HepG2 (cell line): ENCODE data around the gene AMOTL1. TPM values are rescaled to one million over a fixed set of nuclear protein-coding genes. Genes with fewer than 3 reads are reported as not detected.

Source experiments
- CC2D1A ChIP-seq: sonication (generic); formaldehyde crosslinking; IDR thresholded peaks from 2 replicates; pipeline ENCODE4 v1.8.1; 2023; ENCODE audit warnings: mild to moderate bottlenecking, missing genetic modification reagents
- DMTF1 ChIP-seq: sonication (generic); formaldehyde crosslinking; IDR thresholded peaks from 2 replicates; pipeline ENCODE4 v1.4.0; 2020; ENCODE audit warnings: mild to moderate bottlenecking, missing genetic modification reagents
- HDAC2 ChIP-seq: sonication (generic); formaldehyde crosslinking; IDR thresholded peaks from 2 replicates; pipeline ENCODE4 v1.4.0; 2020; ENCODE audit warnings: missing genetic modification reagents
- HOXA9 ChIP-seq: sonication (generic); formaldehyde crosslinking; IDR thresholded peaks from 2 replicates; pipeline ENCODE4 v1.8.1; 2022; ENCODE audit warnings: missing genetic modification reagents, mild to moderate bottlenecking, moderate library complexity, borderline replicate concordance
- TARDBP ChIP-seq: sonication (generic); formaldehyde crosslinking; IDR thresholded peaks from 2 replicates; pipeline ENCODE4 v1.8.0; 2022; ENCODE audit warnings: mild to moderate bottlenecking, missing genetic modification reagents
- TEAD3 ChIP-seq: optimal IDR thresholded peaks from 2 replicates; pipeline ENCODE3; 2016; ENCODE audit warnings: borderline replicate concordance
- YEATS4 ChIP-seq: sonication (generic); formaldehyde crosslinking; IDR thresholded peaks from 2 replicates; pipeline ENCODE4 v1.4.0; 2020; ENCODE audit warnings: missing genetic modification reagents, borderline replicate concordance
- ZNF281 ChIP-seq: sonication (generic); formaldehyde crosslinking; IDR thresholded peaks from 2 replicates; pipeline ENCODE4 v1.4.0; 2020; ENCODE audit warnings: missing genetic modification reagents, borderline replicate concordance
- ZNF512 ChIP-seq: sonication (generic); formaldehyde crosslinking; IDR thresholded peaks from 2 replicates; pipeline ENCODE4 v1.4.0; 2020; ENCODE audit warnings: mild to moderate bottlenecking, missing genetic modification reagents
- ZNF710 ChIP-seq: sonication (generic); formaldehyde crosslinking; IDR thresholded peaks from 2 replicates; pipeline ENCODE4 v1.5.0; 2020; ENCODE audit warnings: mild to moderate bottlenecking, missing genetic modification reagents, borderline replicate concordance
- ZSCAN5A ChIP-seq: sonication (generic); formaldehyde crosslinking; IDR thresholded peaks from 2 replicates; pipeline ENCODE4 v1.8.0; 2022; ENCODE audit warnings: mild to moderate bottlenecking, missing genetic modification reagents, borderline replicate concordance
- polyA plus RNA-seq, 8 experiments: library from polyadenylated mRNA; depleted of rRNA in 3 of 8; stranded (reverse) in 7 of 8; unstranded in 1 of 8; fragments of >200 nt; fragmentation: Illumina TruSeq in 4 of 8; extraction: Trizol in 4 of 8; gene quantifications; 2 replicates each; pipeline versions ENCODE4 v1.2.1 to v1.2.3, GENCODE V29; 2011 to 2016; ENCODE audit warnings: low read depth in 4 of 8, missing spikeins in 1 of 8, mixed read lengths in 1 of 8; ENCODE audit not compliant: insufficient read depth in 1 of 8
- total RNA-seq, 5 experiments: library from RNA; depleted of rRNA; stranded (reverse); fragments of >200 nt; fragmentation: Illumina TruSeq; extraction: Trizol; gene quantifications; 2 replicates each; pipeline ENCODE4 v1.2.3, GENCODE V29; 2016; ENCODE audit warnings: low read depth in 1 of 5

The AMOTL1 gene
- total and polyA plus RNA-seq, 2 of the 13 experiments (the other 11 are each of a cell fraction or from before 2014, with no cell fraction given): 0.01 to 0.20 TPM

GRCh38 chr11:94767291-94767690 lies 865 bp upstream of the AMOTL1 start (continued):
- TF ChIP-seq CC2D1A (CRISPR knock-in tag) (no peak), ZNF512 (CRISPR knock-in tag) (no peak), ZNF710 (CRISPR knock-in tag) (no peak), HOXA9 (CRISPR knock-in tag) (no peak), DMTF1 (CRISPR knock-in tag) (no peak), ZNF281 (no peak), HDAC2 (CRISPR knock-in tag) (no peak), TARDBP (CRISPR knock-in tag) (no peak), YEATS4 (no peak), ZSCAN5A (CRISPR knock-in tag) (no peak), TEAD3 (CRISPR knock-in tag) (no peak)
